Neural cell (in vitro differentiated cells): Measurements from ENCODE around the gene KLHL30.

Experiments
- CTCF ChIP-seq: fragments of 450-650 bp; IDR thresholded peaks from 2 replicates; pipeline ENCODE4 v1.5.1; 2014; ENCODE audit warnings: antibody characterized with exemption, mild to moderate bottlenecking, moderate library complexity; ENCODE audit not compliant: poor library complexity, severe bottlenecking
- EP300 ChIP-seq: fragments of 450-650 bp; conservative IDR thresholded peaks from 2 replicates; pipeline ENCODE4 v1.6.1; 2014; ENCODE audit warnings: antibody characterized with exemption, mild to moderate bottlenecking, moderate library complexity; ENCODE audit not compliant: poor library complexity, severe bottlenecking
- POLR2AphosphoS5 ChIP-seq: IDR thresholded peaks from 2 replicates; pipeline ENCODE4 v1.6.1; 2012

DNA sequence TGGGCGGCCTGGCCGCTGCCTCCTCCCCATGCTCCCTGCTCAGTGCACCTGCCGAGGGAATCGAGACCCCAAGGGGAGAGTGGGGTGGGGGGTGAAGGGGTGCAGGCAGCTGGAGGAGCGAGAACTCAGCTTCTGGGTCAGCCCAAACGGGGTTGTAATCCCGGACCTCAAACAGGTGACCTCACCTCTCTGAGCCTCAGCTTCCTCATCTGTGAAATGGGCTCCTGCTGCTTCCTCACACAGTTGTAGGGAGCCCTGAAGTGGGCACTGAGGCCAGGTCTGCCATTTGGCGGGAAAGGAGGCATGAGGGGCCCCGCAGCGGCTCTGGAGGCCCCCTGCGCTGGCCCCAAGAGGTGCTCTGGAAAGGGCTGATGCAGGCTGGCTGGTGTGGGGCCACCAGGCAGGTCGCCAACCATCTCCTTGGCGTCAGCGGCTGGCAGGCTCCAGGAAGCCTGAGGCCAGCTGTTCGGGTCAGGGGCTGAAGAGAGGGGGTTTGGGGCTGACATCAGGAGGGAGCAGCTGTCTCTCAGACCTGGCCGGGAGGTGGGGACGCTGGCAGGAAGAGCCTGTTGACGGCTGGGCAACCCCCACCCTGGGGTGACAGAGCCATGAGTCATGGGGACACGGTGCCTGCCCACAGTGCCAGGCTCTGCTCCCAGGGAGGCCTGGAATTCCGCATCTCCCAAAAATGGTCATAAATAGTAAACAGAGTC, 4.9 kb downstream of the KLHL30 start:
- TF ChIP-seq CTCF (no peak), POLR2AphosphoS5 (no peak), EP300 (no peak)
